Tibial artery (tissue), 4 donors: ENCODE results near the gene TBC1D24.

ENCODE experiments used
- DNase-seq, 2 donors: peaks; one replicate each; pipeline ENCODE4 v3.0.0-alpha.2; 2019
- H3K27ac ChIP-seq, 2 donors: fragments of 200-600 bp; sonication (generic) in 1 of 2; 1 replicate in 1 of 2; 2 replicates in 1 of 2; pipeline ENCODE4 v1.5.1; 2018 to 2019; ENCODE audit warnings: mild to moderate bottlenecking in 1 of 2
- H3K27me3 ChIP-seq, 2 donors: fragments of 200-600 bp; sonication (generic) in 1 of 2; one replicate each; pipeline versions ENCODE4 v1.5.1 to v1.6.0; 2016 to 2019
- H3K36me3 ChIP-seq, 3 donors: fragments of 200-600 bp; sonication (generic) in 2 of 3; one replicate each; pipeline ENCODE4 v1.5.1; 2016 to 2019; ENCODE audit warnings: mild to moderate bottlenecking in 2 of 3
- H3K4me1 ChIP-seq, 4 donors: fragments of 200-600 bp; sonication (generic) in 2 of 4; 1 replicate in 3 of 4; 2 replicates in 1 of 4; pipeline ENCODE4 v1.5.1; 2016 to 2019
- H3K4me3 ChIP-seq, 2 donors: fragments of 200-600 bp; sonication (generic) in 1 of 2; 1 replicate in 1 of 2; 2 replicates in 1 of 2; pipeline ENCODE4 v1.5.1; 2018 to 2019; ENCODE audit warnings: mild to moderate bottlenecking in 2 of 2
- H3K9me3 ChIP-seq, 3 donors: fragments of 200-600 bp; sonication (generic) in 1 of 3; one replicate each; pipeline ENCODE4 v1.5.1; 2016 to 2019
- CTCF ChIP-seq, 2 experiments: fragments of 200-600 bp in 1 of 2; fragments of 450-650 bp in 1 of 2; IDR thresholded peaks; one replicate each; pipeline ENCODE4 v1.5.1; 2017 to 2019; ENCODE audit warnings: antibody characterized with exemption in 2 of 2, mild to moderate bottlenecking in 1 of 2, moderate library complexity in 1 of 2
- intact Hi-C: fragments of 100-400 bp; cut with DNase I; formaldehyde crosslinking; loops from one replicate; pipeline ENCODE4 v1.15.0; 2023; ENCODE audit warnings: low total_unique reads

The TBC1D24 gene

DNA sequence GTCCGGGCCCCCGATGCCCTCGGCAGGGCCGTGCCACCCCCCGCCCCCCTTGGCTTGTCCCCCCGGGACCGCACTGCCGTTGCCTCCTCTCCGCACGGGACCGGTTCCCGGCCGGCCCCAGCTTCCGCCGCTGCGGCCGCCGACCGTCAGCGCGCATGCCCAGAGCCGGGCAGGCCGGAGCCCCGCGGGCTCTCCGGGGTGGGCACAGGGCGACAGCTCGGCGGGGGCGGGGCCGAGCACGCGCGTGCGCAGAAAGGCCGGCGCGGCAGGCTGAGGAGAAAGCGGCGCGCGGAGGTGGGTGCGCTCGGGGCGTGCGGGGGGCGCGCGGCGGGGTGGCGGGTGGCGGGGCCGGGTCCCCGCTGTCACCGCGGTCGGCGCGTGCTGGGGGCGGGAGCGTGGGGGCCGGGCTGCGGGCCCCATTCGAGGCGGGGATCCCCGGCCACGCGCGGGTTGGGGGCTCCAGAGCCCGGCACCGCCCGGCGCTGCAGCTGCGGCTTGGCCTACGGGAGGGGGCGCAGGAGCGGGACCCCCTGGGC is at the start of gene TBC1D24:
Gene TBC1D24, plus strand, starts transcription at position 251 of the 536 bp plus-strand sequence. CDS start 21,022 bp downstream, outside the sequence.
- no peak for TF ChIP-seq CTCF (IDR thresholded peaks at IDR 0.05)
- peak within 1 kb of the TSS; percentile 74 to 78 for H3K4me3 ChIP-seq
- intact Hi-C loops, result loop anchor here (10.0 kb wide), 1 partner anchor 130 kb away; the partner anchor contains the start of gene ABCA3
- peak; percentile 82 to 93 for DNase-seq
- no peaks in the 10 kb centered on the region for H3K36me3 ChIP-seq
- peaks cover 6 to 37% of the 10 kb centered on the region in 2 donors for H3K27me3 ChIP-seq
- peaks cover 6 to 53% (median 38%) of the 10 kb centered on the region in 4 donors for H3K4me1 ChIP-seq
- no peaks in the 10 kb centered on the region for H3K9me3 ChIP-seq
- H3K27ac ChIP-seq, result peak within 1 kb of the TSS; percentile 76 to 84

DNA sequence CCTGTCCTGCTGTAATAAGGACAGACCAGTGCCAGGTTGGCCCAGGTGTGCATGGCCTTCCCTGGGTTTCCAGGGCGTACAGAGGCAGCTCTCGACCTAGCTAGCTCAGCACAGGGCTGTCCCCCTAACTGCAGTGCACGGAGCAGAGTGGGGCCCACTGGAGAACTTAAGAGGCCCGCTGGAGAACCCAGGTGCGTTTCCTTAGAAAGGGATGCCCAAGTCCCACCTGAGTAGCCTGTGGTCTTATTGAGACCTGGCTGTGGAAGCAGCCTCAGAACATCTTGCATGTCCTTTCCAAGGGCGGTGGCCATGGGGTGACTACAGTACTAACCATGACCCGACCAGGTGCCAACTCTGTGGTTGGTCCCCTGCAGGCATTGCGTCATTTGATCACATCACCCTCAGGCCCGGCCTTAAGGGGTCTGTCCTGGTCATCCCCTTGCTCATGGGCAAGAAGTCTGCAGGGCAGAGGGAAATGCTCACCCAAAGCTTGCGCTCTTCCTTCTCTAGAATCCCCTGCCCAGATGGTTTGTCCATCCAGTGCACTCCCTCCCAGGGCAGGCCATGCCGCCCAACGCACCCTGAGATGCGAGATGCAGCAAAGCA is 49.0 kb upstream of the TBC1D24 start:
- no peaks in the 10 kb centered on the region for H3K9me3 ChIP-seq
- peaks cover 0 to under 1% of the 10 kb centered on the region in 2 donors for H3K27me3 ChIP-seq
- H3K27ac ChIP-seq, result no peak overlapping the region
- DNase-seq, result no peak
- intact Hi-C loops, result loop anchor here (5.0 kb wide), 1 partner anchor 76 kb away; no protein-coding TSS in a partner anchor
- no peak overlapping the region for H3K4me3 ChIP-seq
- TF ChIP-seq CTCF (IDR thresholded peaks at IDR 0.05), result no peak
- peaks cover 0 to 16% (median 13%) of the 10 kb centered on the region in 4 donors for H3K4me1 ChIP-seq
- H3K36me3 ChIP-seq, result no peaks in the 10 kb centered on the region

- Histone ChIP-seq H3K9me3 (no peaks in the 10 kb centered on the region), H3K36me3 (peaks cover 0 to 2% (median 0%) of the 10 kb centered on the region in 3 donors), H3K27me3 (no peaks in the 10 kb centered on the region), H3K4me3 (no peak overlapping the region), H3K27ac (no peak overlapping the region), H3K4me1 (peaks cover 0 to 16% (median 13%) of the 10 kb centered on the region in 4 donors)
- no peak for TF ChIP-seq CTCF (IDR thresholded peaks at IDR 0.05)
- intact Hi-C loops, result loop anchor here (5.0 kb wide), 1 partner anchor 75 kb away; no protein-coding TSS in a partner anchor
- no peak for DNase-seq
These were observed 48.0 kb upstream of the TBC1D24 start for GRCh38 chr16:2426941-2427361.

DNA sequence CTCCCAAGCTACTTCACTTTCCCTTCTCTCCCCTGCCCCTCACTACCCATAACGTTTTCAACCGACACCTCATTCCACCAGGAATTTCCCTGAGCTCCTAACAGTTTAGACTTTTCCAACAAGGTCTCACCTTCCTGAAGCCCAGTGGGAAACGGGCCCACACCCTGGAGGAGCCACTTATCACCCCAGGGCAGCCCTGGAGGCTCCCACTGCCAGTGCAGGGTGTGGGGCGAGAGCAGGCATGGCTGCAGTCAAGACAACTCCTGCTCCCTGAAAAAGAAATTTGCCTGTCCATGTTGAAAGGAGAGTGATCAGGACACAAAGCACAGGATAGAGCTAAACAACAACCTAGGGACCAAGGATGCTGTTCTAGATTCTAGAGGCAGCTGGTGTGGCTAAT is 47.4 kb upstream of the TBC1D24 start:
- no peak for TF ChIP-seq CTCF (IDR thresholded peaks at IDR 0.05)
- Histone ChIP-seq H3K4me1 (peaks cover 0 to 16% (median 13%) of the 10 kb centered on the region in 4 donors), H3K36me3 (peaks cover 0 to 8% (median 0%) of the 10 kb centered on the region in 3 donors), H3K9me3 (no peaks in the 10 kb centered on the region), H3K27me3 (no peaks in the 10 kb centered on the region), H3K4me3 (no peak overlapping the region), H3K27ac (no peak overlapping the region)
- no peak for DNase-seq
- intact Hi-C loops, result loop anchor here (5.0 kb wide), 1 partner anchor 75 kb away; no protein-coding TSS in a partner anchor

DNA sequence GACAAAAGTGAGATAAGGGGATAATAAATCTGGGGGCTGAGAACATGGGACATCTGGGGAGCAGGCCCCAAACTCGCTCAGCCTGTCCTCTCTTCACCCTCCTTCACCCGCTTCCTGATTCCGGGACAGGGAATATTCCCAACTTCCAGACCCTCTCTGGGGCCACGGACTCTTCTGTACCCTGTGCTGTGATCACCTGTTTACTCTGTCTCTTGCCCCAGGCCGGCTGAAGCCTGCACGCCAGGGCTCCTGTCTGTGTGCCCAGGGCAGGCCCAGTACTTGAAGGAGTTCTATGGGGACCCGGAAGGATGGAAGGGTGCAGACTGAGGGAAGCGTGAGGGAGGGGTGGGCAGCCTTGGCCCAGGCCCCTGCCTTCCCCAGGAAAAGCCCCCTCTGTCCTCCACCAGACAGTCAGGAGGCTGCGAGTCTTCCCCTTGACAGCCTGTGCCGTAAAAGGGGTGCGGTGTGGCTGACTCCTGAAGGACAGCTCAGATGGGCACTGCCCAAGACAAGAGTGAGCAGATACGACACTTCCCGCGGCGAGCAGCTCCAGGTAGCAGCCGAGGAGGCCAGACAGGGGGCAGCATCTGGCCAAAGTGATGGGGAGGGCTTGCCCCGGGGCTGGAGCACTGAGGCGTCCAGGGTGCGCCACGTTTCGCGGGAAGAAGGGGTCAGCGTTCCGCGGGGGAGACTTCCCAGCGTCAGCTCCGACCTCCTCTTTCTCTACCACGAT is 46.7 kb upstream of the TBC1D24 start:
- Histone ChIP-seq H3K36me3 (peaks cover 0 to 15% (median 0%) of the 10 kb centered on the region in 3 donors), H3K27ac (peak overlapping the region; percentile 73 to 75), H3K4me1 (peaks cover 0 to 16% (median 13%) of the 10 kb centered on the region in 4 donors), H3K27me3 (no peaks in the 10 kb centered on the region), H3K9me3 (no peaks in the 10 kb centered on the region), H3K4me3 (peak overlapping the region; percentile 63 to 96)
- intact Hi-C loops, result loop anchor here (2.0 to 5.0 kb wide), 2 partner anchors 74 to 87 kb away; partner anchors contain the start of gene ABCA3
- peak; percentile 27 to 73 for DNase-seq
- TF ChIP-seq CTCF (IDR thresholded peaks at IDR 0.05), result no peak
